HEK293 (cell line): Measurements from ENCODE around the gene RASEF.

Experiments used
- CTCF ChIA-PET: fragments of 350-600 bp; formaldehyde crosslinking; extraction: SDS; loops from one replicate; lab custom pipeline; 2021; ENCODE audit warnings: antibody characterized with exemption; lab: Yijun Ruan, JAX
- POLR2A ChIA-PET: fragments of 300-600 bp; formaldehyde crosslinking; extraction: SDS; loops from one replicate; lab custom pipeline; 2020; ENCODE audit warnings: antibody characterized with exemption, inconsistent platforms; lab: Yijun Ruan, JAX
- H3K27ac ChIP-seq: fragments of 200-500 bp; sonication (Bioruptor generic); 2 replicates; pipeline ENCODE4 v1.5.1; 2014; ENCODE audit warnings: low read depth, low read length, control low read depth, inconsistent platforms; ENCODE audit errors: extremely low read depth
- H3K36me3 ChIP-seq, 2 experiments: fragments of 200-500 bp in 1 of 2; sonication (Bioruptor generic) in 1 of 2; 1 replicate in 1 of 2; 2 replicates in 1 of 2; pipeline ENCODE4 v1.5.1; 2014 to 2017; ENCODE audit warnings: inconsistent platforms in 2 of 2, low read length in 2 of 2; ENCODE audit not compliant: control insufficient read depth in 2 of 2, insufficient read depth in 1 of 2
- H3K4me1 ChIP-seq: fragments of 200-500 bp; sonication (Bioruptor generic); 2 replicates; pipeline ENCODE4 v1.5.1; 2014; ENCODE audit warnings: mild to moderate bottlenecking, low read length, inconsistent platforms; ENCODE audit not compliant: control insufficient read depth, insufficient read depth
- H3K4me3 ChIP-seq: 2 replicates; pipeline ENCODE4 v1.5.1; 2011; ENCODE audit warnings: low read depth, mild to moderate bottlenecking, control low read depth, low read length, moderate library complexity
- H3K9me3 ChIP-seq: fragments of 200-500 bp; sonication (Bioruptor generic); 2 replicates; pipeline ENCODE4 v1.5.1; 2014; ENCODE audit warnings: low read depth, low read length, inconsistent platforms; ENCODE audit not compliant: control insufficient read depth, insufficient read depth
- GFI1B ChIP-seq: fragments of 450-650 bp; formaldehyde crosslinking; IDR thresholded peaks from 2 replicates; pipeline ENCODE4 v1.5.1; 2016; ENCODE audit warnings: missing biosample characterization, missing genetic modification characterization
- IKZF3 ChIP-seq: fragments of 450-650 bp; IDR thresholded peaks from 2 replicates; pipeline ENCODE4 v1.5.0; 2018; ENCODE audit warnings: missing biosample characterization, mild to moderate bottlenecking, missing genetic modification characterization, moderate library complexity
- KLF9 ChIP-seq: fragments of 450-650 bp; formaldehyde crosslinking; IDR thresholded peaks from 2 replicates; pipeline ENCODE4 v1.5.1; 2016; ENCODE audit warnings: missing biosample characterization, missing genetic modification characterization, low read depth
- MEIS1 ChIP-seq: sonication (generic); formaldehyde crosslinking; IDR thresholded peaks from 2 replicates; pipeline ENCODE4 v1.8.1; 2022; ENCODE audit warnings: missing genetic modification reagents, mild to moderate bottlenecking, borderline replicate concordance
- PATZ1 ChIP-seq: fragments of 450-650 bp; formaldehyde crosslinking; IDR thresholded peaks from 2 replicates; pipeline ENCODE4 v1.5.1; 2016; ENCODE audit warnings: missing biosample characterization, missing genetic modification characterization
- SCRT1 ChIP-seq: fragments of 450-650 bp; formaldehyde crosslinking; IDR thresholded peaks from 2 replicates; pipeline ENCODE4 v1.5.1; 2016; ENCODE audit warnings: missing biosample characterization, missing genetic modification characterization, borderline replicate concordance
- WT1 ChIP-seq: fragments of 450-650 bp; formaldehyde crosslinking; IDR thresholded peaks from 2 replicates; pipeline ENCODE4 v1.5.1; 2016; ENCODE audit warnings: missing biosample characterization, missing genetic modification characterization
- ZBTB20 ChIP-seq: fragments of 450-650 bp; formaldehyde crosslinking; IDR thresholded peaks from 2 replicates; pipeline ENCODE4 v1.5.1; 2016; ENCODE audit warnings: missing biosample characterization, missing genetic modification characterization
- ZBTB49 ChIP-seq: fragments of 450-650 bp; formaldehyde crosslinking; IDR thresholded peaks from 2 replicates; pipeline ENCODE4 v1.5.1; 2016; ENCODE audit warnings: missing biosample characterization, missing genetic modification characterization, low read depth
- ZFP3 ChIP-seq: fragments of 450-650 bp; formaldehyde crosslinking; IDR thresholded peaks from 2 replicates; pipeline ENCODE4 v1.5.1; 2016; ENCODE audit warnings: low read depth, missing biosample characterization, missing genetic modification characterization
- ZFP69B ChIP-seq: fragments of 450-650 bp; formaldehyde crosslinking; IDR thresholded peaks from 2 replicates; pipeline ENCODE4 v1.5.1; 2016; ENCODE audit warnings: missing biosample characterization, missing genetic modification characterization
- ZIC2 ChIP-seq: fragments of 450-650 bp; formaldehyde crosslinking; IDR thresholded peaks from 2 replicates; pipeline ENCODE4 v1.5.1; 2016; ENCODE audit warnings: missing biosample characterization, missing genetic modification characterization
- ZNF132 ChIP-seq: fragments of 450-650 bp; formaldehyde crosslinking; IDR thresholded peaks from 2 replicates; pipeline ENCODE4 v1.5.1; 2017; ENCODE audit warnings: missing biosample characterization, missing genetic modification characterization, borderline replicate concordance
- ZNF138 ChIP-seq: fragments of 450-650 bp; formaldehyde crosslinking; IDR thresholded peaks from 2 replicates; pipeline ENCODE4 v1.5.1; 2016; ENCODE audit warnings: missing biosample characterization, missing genetic modification characterization, borderline replicate concordance
- ZNF2 ChIP-seq: fragments of 450-650 bp; formaldehyde crosslinking; IDR thresholded peaks from 2 replicates; pipeline ENCODE4 v1.5.1; 2016; ENCODE audit warnings: missing biosample characterization, missing genetic modification characterization
- ZNF202 ChIP-seq: fragments of 450-650 bp; formaldehyde crosslinking; IDR thresholded peaks from 2 replicates; pipeline ENCODE4 v1.5.1; 2016; ENCODE audit warnings: missing biosample characterization, missing genetic modification characterization, borderline replicate concordance
- ZNF211 ChIP-seq: fragments of 450-650 bp; formaldehyde crosslinking; IDR thresholded peaks from 2 replicates; pipeline ENCODE4 v1.5.1; 2016; ENCODE audit warnings: low read depth, missing biosample characterization, missing genetic modification characterization
- ZNF248 ChIP-seq: fragments of 450-650 bp; formaldehyde crosslinking; IDR thresholded peaks from 2 replicates; pipeline ENCODE4 v1.5.1; 2017; ENCODE audit warnings: missing biosample characterization, missing genetic modification characterization
- ZNF302 ChIP-seq: fragments of 450-650 bp; formaldehyde crosslinking; IDR thresholded peaks from 2 replicates; pipeline ENCODE4 v1.5.1; 2016; ENCODE audit warnings: missing biosample characterization, missing genetic modification characterization, low read depth
- ZNF544 ChIP-seq: fragments of 450-650 bp; formaldehyde crosslinking; IDR thresholded peaks from 2 replicates; pipeline ENCODE4 v1.5.0; 2017; ENCODE audit warnings: missing biosample characterization, missing genetic modification characterization
- ZNF580 ChIP-seq: fragments of 450-650 bp; formaldehyde crosslinking; IDR thresholded peaks from 2 replicates; pipeline ENCODE4 v1.5.1; 2016; ENCODE audit warnings: missing biosample characterization, missing genetic modification characterization
- ZNF654 ChIP-seq: fragments of 450-650 bp; formaldehyde crosslinking; IDR thresholded peaks from 2 replicates; pipeline ENCODE4 v1.5.1; 2016; ENCODE audit warnings: low read depth, missing biosample characterization, missing genetic modification characterization
- TF ChIP-seq, protein P1 (sequence below): fragments of 450-650 bp; formaldehyde crosslinking; IDR thresholded peaks from 2 replicates; pipeline ENCODE4 v1.5.1; 2016; ENCODE audit warnings: missing biosample characterization, missing genetic modification characterization
- TF ChIP-seq, protein P2 (sequence below): fragments of 450-650 bp; formaldehyde crosslinking; IDR thresholded peaks from 2 replicates; pipeline ENCODE4 v1.5.1; 2017; ENCODE audit warnings: missing biosample characterization, missing genetic modification characterization

The RASEF gene

DNA sequence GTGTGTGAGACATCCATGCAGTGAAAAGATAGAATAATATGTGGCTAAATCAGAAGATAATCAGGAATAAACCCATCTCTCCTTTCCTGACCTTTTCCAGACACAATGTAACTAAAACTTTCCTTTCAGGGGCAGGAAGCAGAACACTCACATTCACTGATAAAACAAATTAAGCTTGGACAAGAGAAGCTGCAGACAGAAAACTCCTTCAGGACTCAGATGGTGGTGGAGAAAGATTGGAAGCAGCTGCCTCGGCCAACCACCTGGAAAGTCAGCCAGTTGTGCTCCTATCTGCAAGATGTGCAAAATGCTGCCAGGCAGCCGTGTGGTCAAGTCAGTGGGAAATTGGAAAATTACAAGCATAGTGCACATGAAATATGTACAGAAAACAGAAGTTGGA is 26.9 kb downstream of the RASEF start (continued):
- TF ChIP-seq, protein P1, sequence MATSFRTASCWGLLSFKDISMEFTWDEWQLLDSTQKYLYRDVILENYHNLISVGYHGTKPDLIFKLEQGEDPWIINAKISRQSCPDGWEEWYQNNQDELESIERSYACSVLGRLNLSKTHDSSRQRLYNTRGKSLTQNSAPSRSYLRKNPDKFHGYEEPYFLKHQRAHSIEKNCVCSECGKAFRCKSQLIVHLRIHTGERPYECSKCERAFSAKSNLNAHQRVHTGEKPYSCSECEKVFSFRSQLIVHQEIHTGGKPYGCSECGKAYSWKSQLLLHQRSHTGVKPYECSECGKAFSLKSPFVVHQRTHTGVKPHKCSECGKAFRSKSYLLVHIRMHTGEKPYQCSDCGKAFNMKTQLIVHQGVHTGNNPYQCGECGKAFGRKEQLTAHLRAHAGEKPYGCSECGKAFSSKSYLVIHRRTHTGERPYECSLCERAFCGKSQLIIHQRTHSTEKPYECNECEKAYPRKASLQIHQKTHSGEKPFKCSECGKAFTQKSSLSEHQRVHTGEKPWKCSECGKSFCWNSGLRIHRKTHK: no peak
- TF ChIP-seq WT1 (no peak), GFI1B (tag by site-specific recombination) (no peak), KLF9 (tag by site-specific recombination) (no peak), ZBTB49 (no peak), ZNF202 (tag by site-specific recombination) (no peak), ZBTB20 (tag by site-specific recombination) (no peak), ZNF138 (no peak)
- TF ChIP-seq, protein P2, sequence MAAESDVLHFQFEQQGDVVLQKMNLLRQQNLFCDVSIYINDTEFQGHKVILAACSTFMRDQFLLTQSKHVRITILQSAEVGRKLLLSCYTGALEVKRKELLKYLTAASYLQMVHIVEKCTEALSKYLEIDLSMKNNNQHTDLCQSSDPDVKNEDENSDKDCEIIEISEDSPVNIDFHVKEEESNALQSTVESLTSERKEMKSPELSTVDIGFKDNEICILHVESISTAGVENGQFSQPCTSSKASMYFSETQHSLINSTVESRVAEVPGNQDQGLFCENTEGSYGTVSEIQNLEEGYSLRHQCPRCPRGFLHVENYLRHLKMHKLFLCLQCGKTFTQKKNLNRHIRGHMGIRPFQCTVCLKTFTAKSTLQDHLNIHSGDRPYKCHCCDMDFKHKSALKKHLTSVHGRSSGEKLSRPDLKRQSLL (tag by site-specific recombination): no peak

- CTCF ChIA-PET: interaction anchor here (1.0 kb wide), 1 partner anchor 61 kb away, joined by 5 read pairs; no protein-coding TSS in a partner anchor
- no peaks in the 10 kb centered on the region for H3K36me3 ChIP-seq
- H3K4me3 ChIP-seq: no peak overlapping the region
- no peaks in the 10 kb centered on the region for H3K9me3 ChIP-seq
- peaks cover 3% of the 10 kb centered on the region; the same call in 1 of the 2 replicates for H3K4me1 ChIP-seq
- no peak for TF ChIP-seq ZNF248 (tag by site-specific recombination)
- no peak for TF ChIP-seq ZNF211 (tag by site-specific recombination)
- no peak for TF ChIP-seq IKZF3 (tag by site-specific recombination)
- TF ChIP-seq ZNF654 (tag by site-specific recombination): no peak
- TF ChIP-seq ZIC2 (tag by site-specific recombination): no peak
- TF ChIP-seq MEIS1: no peak
- TF ChIP-seq PATZ1 (tag by site-specific recombination): no peak
- no peak for TF ChIP-seq ZNF2 (tag by site-specific recombination)
- TF ChIP-seq SCRT1 (tag by site-specific recombination): no peak
- no peak for TF ChIP-seq ZFP69B (tag by site-specific recombination)
- TF ChIP-seq ZNF302: no peak
- TF ChIP-seq ZNF580 (tag by site-specific recombination): no peak
- no peak for TF ChIP-seq ZNF132 (tag by site-specific recombination)
- no peak for TF ChIP-seq ZFP3 (tag by site-specific recombination)
- TF ChIP-seq ZNF544 (tag by site-specific recombination): no peak
- TF ChIP-seq, protein P2 (tag by site-specific recombination): no peak
- H3K27ac ChIP-seq: no peak overlapping the region
- POLR2A ChIA-PET: no interaction called here
Observed at GRCh38 chr9:83035143-83035542, 27.8 kb downstream of the RASEF start.
